Dedifferentiated amniotic fluid mesenchymal stem cell (primary cell): ENCODE data around the gene USH2A.

Source experiments
- DNase-seq: peaks from one replicate; pipeline ENCODE4 v3.0.0-alpha.2; 2016; ENCODE audit errors: extremely low spot score

USH2A gene

DNA sequence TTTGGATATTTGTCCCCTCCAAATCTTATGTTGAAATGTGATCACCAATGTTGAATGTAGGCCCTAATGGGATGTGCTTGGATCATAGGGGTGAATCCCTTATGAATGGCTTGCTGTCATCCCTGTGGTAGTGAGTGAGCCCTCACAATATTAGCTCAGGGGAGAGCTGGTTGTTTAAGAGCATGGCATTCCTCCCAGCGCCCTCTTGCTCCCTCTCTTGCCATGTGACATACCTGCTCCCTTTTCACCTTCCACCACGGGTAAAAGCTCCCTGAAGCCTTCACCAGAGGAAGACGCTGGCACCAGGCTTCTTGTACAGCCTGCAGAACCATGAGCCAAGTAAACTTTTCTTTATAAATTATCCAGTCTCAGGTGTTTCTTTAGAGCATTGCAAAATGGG, 550.6 kb downstream of the USH2A start:
- DNase-seq, result no peak

DNA sequence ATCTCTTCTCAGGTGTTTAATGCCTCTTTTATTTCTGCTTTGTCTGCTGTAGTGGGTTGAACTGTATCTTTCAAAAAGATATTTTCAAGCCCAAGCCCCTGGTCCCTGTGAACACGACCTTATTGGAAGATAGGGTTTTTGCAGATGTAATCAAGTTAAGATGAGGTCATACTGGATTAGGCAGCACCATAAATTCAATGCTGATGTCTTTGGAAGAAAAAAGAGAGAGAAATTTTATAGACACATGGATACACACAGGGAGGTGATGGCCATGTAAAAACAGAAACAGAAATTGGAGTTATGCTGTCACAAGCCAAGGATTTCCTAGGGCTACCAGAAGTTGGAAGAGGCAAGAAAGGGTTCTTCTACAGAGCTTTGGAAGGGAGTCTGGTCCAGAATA, 554.7 kb downstream of the USH2A start:
- no peak for DNase-seq

DNA sequence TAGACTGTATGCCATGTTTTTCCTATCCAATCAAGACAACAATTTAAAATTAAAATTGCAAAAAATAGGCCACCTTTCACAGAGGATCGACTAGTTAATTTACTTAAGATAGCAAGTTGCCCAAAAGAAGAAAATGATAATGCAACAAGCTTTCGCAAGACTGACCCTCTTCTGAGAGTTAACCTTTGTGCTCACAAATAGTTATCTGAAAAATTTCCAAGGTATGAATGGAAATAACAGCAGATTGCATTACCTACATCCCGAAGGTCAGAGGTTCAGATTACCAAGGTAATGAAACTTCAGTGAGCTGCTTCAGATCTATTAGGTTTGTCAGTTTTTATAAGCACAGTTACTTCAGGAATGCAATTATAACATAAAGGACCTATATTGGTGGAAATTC, 558.2 kb downstream of the USH2A start:
- DNase-seq, result no peak

DNA sequence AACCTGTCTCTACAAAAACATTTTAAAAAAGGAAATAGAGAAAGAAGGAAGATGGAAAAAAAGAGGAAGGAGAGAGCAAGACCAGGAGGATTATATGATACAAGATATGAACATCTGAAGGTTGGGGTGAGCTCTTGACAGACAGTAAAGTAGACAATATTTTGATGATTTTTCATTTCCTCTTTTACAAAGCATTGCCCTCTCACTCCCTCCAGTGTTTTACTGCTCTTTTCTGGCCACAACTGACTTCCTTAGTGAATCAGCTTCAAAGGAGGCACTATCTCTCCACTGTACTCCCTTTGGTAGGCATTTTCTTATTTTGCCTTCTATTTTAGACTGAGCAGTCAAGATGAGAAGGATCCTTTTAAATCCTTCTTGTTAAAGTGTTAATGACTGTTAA, 559.5 kb downstream of the USH2A start:
- DNase-seq, result no peak

DNA sequence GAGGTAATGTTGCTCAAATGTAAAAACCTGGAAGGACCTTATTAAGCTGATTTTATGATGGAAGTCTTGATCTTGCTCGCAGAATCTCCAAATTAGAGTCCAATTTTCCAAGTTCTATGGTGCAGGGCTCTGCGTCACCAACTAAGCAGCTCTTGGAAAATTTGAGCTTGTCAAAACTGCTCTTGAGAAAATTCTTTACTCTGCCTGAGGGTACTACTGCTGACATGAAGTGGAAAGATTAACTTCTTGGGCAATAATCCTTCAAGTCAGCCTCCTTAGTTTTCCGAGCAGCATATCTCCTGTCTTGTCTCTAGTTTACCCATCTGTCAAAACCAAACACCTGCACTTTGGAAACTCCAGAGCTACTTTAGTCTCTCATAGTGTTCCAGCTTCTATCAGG, 562.4 kb downstream of the USH2A start:
- DNase-seq, result no peak

DNA sequence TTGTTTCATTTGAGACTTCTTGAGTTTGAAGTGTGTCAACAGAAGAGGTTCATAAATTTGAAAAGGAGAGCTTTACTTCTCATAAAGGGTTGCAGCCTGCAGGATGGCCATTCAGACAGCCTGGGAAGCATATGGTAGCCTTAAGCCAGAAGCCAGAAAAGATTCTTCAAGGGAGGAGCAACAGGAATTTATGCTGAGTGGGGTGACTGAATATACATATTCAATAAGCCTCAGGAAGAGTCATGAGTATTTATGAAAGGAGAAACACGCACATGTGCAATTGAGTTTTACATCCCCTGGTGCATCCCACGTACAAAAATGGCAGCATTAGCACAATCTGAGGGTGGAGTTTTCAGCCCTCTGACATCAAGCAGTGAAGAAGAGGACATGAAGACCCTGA, 565.9 kb downstream of the USH2A start:
- DNase-seq, result no peak

DNA sequence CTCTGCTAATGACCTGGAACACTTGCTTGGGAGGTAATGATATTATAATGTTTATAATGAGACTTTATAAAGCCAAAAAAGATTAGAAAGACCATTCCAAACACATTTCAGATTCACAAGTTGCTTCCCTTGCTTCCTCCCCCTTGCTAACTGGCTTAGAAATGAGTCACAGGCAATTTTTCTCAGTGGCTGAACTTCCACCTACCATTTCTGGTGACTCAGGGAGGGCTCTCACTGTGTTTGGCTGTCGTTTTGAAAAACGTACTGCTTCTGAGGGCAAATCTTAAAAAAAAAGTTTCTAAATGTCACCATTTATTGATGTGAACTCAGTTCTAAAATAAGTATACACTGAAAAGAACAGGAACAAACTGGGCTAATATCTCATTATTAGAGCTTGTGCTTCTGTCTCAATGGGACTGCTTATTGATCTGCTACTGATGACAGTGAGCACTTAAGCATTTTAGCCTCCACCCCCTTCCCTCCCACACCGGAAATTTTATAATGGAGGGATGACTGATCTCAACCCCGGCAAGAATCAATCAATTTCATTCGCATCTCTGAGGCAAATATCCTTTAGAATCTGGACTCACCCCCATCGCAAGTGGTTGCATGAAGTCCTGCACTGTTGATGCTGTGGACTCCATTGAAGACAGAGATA, 577.9 kb downstream of the USH2A start:
- peak; percentile 60 for DNase-seq

DNA sequence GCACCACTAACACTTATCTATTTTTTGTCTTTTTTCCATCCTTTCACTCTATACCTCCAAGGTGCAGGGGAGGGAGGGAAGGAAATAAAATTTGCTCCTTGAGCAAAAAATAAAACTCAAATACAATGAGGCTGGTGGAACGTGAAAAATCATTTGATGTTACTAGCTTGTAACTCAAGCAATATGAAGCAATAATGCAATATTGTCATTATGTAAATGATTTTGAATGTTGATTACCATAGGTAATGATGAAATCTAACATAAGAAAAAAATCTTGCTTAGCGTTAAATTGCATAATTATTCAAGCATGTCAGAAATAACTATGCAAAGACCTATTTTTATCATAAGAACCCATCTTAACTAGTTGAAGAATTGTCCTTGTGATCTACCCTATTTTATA, 578.5 kb downstream of the USH2A start:
- DNase-seq, result no peak

DNA sequence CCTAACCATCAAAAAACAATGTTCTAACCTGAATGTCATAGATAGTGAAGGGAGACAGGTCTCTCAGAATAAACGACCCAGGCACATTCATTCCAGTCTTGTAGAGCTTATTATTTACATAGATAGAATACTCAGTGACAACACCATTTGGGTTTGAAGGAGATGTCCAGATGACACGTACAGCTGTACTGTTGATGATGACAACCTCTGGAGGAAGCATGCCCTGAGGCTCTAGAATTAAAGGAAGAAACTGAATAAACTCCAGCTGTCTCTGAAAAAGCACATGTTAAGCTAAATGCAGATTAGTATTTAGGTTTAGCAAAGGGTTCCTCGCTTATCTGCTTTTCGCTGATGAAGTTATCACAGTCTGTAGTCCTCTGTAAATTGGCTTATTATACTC, 579.0 kb downstream of the USH2A start:
- no peak for DNase-seq

DNA sequence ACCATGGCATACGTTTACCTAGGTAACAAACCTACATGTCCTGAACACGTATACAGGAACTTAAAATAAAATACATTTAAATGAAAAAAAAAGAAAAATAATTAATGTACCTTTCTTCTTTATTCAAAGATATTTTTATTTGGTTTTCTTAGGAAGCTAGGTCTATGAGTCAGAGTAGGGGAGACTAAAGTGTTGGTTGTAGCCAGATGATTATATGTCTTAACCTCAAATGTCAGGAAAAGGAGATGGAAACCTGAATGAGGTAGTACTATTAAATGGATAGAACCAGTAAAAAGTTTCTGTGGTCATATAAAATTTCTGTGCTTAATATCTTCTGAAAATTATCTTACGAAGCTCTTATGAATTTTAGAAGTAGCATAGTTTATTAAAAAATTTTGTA, 580.3 kb downstream of the USH2A start:
- no peak for DNase-seq

DNA sequence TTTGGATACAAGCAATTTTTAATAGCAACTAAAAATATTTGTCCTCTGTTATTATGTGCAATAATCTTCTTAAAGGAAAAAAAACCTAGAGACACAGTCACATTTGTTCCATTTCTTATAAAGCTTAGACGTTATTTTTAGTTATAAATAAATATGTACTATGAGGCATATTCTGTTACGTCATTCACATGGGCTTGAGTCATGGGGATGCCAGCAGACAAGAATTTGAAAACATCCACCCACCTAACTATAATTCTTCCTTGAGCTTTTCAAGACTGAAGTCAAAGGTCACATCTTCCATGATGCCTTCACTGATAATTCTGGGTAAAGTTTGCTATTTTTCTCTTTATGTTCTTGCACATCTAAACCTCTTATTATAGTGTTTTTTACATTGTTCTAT, 587.3 kb downstream of the USH2A start:
- peak; percentile 25 for DNase-seq

DNA sequence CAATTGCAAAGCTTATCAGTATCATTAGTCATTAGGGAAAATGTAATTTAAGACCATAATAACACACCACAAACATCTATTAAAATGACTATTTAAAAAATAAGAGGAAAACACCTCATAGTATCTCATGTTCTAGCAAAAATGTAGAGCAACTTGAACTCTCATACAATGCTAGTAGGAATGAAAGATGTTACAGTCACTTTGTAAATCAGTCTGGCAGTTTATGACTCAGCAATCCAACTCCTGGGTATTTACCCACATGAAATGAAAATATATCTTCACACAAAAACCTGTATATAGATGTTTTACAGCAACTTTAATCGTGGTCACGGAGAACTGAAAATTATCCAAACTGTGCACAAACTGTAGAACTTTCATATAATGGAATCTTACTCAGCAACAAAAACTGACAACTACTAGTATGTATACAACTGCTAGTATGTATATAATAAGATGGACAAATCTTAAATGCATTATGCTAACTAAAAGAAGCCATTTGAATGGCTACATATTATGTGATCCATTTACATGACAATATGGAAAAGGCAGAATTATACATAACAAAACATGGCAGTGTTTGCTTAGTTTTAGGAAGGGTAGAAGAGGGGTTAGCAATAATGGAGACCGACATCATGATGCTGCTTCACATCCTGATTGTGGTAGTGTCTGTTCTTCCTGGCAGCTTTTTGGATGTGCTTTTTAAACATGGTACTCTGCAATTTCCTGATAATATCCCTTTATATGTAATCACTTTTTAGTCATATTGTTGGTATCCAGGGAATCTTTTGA, 589.1 kb downstream of the USH2A start:
- DNase-seq, result no peak

DNA sequence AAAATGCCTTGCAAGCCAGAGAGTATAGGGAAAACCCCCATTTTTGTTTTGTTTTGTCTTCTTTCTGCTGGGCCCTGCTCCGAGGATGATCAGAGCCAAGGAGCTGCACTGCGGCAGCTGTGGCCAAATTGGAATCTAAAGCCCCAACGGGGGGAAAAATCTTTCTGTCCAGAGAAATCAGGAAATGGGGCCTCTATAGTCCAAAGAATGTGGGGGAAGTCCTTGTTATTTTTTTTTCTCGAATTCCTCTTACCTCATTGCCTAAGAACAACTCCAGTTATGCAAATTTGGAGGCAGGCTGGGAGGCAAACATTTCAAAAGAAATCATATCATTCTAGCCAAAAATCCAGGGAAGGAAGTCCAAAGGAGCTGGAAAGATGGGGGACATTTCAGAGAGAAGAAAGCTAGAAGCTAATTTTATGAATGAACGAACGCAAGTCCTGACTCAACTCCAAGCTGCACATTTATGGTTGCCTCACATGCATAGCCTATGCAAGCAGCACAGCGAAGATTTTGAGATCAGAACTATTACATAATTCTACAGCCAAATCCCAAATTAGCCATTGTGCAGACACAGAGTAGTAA, 592.9 kb downstream of the USH2A start:
- no peak for DNase-seq

DNA sequence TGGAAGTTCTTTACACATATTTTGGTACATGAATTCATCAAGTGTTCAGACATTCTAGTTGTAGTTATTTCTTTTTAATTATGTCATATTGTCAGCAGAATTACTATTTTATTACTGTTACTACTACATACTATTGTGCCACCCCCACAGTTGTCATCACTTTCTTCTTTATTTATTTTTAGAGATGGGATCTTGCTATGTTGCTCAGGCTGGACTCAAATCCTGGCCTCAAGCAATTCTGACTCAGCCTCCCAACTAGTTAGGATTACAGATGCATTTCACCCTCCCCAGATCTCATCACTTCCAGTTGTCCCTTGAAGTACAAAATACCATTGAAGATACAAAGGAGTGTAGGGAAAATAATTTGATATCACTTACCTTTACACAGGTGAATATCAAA, 598.2 kb downstream of the USH2A start:
- DNase-seq, result no peak

DNA sequence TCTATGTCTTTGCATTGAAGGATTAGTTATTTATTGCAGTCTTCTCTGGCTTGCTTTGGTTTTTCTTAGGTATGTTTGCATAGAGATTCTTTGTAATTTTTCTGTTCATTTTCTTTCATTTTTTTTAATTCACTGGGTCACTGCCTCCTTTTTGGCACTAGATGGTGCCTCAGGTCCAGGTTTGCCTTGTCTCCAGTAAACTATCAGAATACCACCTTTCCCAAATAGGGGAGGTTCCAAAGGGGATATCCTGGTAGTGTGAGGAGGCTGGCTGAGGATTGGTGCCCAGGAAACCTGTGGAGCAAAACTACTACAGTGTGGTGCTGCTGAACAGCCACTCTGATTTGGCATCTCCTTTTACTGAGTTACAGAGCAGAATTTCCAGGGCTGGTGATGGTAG, 599.0 kb downstream of the USH2A start:
- no peak for DNase-seq

DNA sequence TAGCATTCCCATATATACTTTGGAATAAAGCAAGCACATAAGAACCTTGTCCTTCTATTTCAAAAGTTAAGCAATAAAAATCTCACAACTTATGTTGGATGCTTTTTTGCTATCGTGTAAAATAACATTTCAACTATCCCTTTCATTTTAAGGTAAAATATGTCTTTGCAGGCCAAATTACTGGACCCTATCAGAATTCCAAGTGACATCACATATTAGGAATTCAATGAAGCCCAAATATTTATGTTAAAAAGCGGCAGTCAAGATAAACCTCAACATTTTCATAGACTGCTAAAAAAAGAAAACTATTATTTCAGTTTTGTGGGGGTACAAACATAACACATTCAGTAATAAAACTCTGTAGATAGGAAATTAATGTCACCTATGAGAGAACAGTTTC, 604.1 kb downstream of the USH2A start:
- no peak for DNase-seq

DNA sequence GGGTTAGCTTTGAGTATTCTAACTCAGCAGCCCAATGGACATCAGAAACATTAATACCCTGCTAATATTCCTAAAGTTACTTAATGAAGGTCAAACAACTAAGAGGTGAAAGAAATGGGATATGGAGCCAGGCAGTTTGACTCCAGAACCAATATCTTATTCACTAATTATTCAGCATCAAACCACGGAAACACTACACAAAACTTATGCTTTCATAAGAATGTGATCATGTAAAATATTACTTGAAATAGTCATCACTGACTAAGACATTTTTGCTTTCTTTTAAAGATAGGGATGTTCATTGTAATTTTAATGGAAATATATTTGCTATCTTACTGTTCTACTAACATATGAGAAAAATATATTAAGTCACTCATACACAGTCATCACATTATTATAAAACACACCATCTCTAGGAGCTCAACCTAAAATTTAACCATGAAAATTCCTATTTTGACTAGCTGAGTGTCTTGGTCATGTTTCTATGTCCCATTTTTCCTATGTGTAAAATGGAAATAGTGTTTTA, 615.3 kb downstream of the USH2A start:
- no peak for DNase-seq

DNA sequence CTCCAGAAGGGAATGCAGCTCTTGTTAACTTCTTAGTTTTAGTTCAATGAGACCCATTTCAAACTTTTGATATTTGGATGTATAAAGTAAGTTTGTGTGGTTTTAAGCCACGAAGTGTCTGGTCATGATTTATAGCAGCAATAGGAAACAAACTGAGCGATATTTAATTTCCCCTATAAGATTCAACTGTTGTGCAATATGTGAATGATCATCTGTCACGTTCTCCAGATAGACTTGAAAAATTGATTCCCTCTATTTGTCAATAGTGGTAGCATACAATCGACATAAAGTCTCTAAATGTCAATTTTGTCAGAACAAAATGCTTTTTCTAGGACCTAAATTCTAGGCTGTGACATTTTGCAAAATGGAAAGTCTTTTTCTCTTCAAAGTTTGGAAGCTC, 616.0 kb downstream of the USH2A start:
- no peak for DNase-seq

DNA sequence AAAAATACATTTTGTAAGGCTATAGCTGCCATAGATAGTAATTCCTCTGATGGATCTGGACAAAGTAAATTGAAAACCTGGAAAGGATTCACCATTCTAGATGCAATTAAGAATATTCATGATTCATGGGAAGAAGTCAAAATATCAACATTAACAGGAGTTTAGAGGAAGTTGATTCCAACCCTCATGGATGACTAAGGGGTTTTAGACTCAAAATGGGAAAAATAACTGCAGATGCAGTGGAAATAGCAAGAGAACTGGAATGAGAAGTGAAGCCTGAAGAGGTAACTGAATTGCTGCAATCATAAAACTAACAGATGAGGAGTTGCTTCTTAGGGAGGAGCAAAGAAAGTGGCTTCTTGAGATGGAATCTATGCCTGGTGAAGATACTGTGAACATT, 625.4 kb downstream of the USH2A start:
- DNase-seq, result no peak

DNA sequence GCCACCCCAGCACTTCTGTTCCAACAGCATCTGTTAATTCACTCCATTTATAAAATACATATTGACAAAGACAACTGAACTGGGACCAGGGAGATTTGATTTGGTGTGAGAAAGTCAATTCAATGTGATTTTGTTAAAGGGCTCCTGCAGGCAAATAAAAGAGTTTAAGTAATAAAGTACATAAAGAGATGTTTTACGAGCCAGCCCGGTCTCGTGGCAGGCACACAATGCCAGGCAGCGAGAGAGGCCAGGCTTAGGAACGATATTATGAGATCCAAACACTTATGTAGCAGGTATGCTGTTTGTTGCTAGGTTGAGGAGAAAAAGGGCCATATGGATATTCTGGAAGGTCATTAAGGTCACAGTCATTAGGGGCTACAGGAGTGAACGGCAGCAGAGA, 629.1 kb downstream of the USH2A start:
- DNase-seq, result no peak

DNA sequence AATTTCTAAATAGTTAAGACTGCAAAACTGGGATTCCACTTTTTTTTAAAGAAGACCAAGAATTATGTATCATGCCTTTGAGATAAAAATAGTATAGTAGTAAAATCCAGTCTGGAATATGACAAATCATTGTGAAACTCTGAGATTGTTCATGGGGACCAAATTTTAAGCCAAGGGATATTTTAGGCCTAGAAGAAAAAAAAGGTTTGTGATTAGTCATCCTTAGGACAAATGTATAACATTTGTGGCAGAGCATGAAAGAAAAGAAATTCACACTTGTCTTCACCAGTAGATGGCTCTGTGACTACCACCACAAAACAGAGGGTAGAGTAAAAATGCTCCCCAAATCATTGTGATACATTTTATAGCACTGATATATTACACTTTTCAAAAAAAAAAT, 630.1 kb downstream of the USH2A start:
- DNase-seq, result peak; percentile 79

DNA sequence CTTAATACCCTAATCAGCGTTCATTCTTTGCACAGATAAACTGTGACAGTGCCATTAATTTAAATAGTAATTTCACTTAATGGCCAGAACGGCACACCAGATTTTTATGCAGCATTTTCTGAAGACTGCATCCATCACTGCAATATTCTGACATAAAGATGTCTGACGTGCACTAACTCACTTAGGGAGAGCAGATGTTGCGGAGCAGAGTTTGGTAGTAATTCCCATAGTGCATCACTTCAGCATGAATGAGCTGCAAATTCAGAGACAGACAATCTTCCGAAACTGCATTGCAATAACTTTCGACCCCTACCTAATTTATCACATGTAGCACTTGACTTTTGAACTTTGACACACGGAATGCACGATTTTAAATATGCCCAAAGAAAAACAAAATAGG, 630.8 kb downstream of the USH2A start:
- DNase-seq, result no peak

DNA sequence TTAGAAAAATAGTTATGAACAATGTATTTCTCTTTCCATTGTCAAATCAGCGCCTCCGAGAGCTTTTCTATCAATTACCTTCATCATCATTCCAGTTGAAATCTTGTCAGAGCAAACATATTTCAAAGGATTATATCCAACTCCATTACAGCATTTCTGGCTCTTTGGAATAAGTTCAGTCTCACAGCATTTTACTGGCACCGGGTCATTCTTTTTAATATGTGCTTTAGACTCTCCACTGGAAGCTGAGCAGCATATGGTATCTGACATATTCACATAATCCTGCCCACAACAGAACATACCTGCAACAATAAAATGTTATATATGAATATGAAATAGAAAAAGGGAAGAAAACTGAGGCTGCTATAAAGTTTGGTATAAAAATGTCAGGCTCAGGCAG, 633.3 kb downstream of the USH2A start:
- no peak for DNase-seq
